CD8-positive, alpha-beta memory T cell (primary cell): Measurements from ENCODE around the gene SETDB2. TPM values are rescaled to one million over a fixed set of nuclear protein-coding genes. Genes with fewer than 3 reads are reported as not detected.
A peak's percentile ranks its signal among the peaks of the same experiment; 100 is the strongest.

ENCODE experiments used
- CTCF ChIA-PET: fragments of 350-600 bp; sonication (Branson Sonifier 250); formaldehyde crosslinking; loops from one replicate; lab custom pipeline; 2021; ENCODE audit warnings: antibody characterized with exemption; lab: Charles Lee
- POLR2A ChIA-PET: fragments of 350-600 bp; sonication (Branson Sonifier 250); formaldehyde crosslinking; loops from one replicate; lab custom pipeline; 2021; ENCODE audit warnings: antibody characterized with exemption; lab: Charles Lee
- DNase-seq, 5 donors: peaks; one replicate each; pipeline versions ENCODE4 v3.0.0 to v3.0.0-alpha.2; 2020 to 2022; ENCODE audit warnings: mixed read lengths in 1 of 5
- H3K27ac ChIP-seq: one replicate; pipeline ENCODE4 v1.7.0; 2013; ENCODE audit warnings: low read depth, mild to moderate bottlenecking, low read length, moderate library complexity
- H3K27me3 ChIP-seq: 2 replicates; pipeline ENCODE4 v1.7.0; 2013; ENCODE audit warnings: low read length, mild to moderate bottlenecking; ENCODE audit not compliant: insufficient read depth, poor library complexity, severe bottlenecking
- H3K36me3 ChIP-seq: 2 replicates; pipeline ENCODE4 v1.7.0; 2013; ENCODE audit warnings: mild to moderate bottlenecking, low read length, moderate library complexity; ENCODE audit not compliant: insufficient read depth
- H3K4me1 ChIP-seq: 2 replicates; pipeline ENCODE4 v1.7.0; 2013; ENCODE audit warnings: mild to moderate bottlenecking, low read length, moderate library complexity; ENCODE audit not compliant: insufficient read depth
- H3K4me3 ChIP-seq: 2 replicates; pipeline ENCODE4 v1.7.0; 2013; ENCODE audit warnings: mild to moderate bottlenecking, low read length
- H3K9me3 ChIP-seq: 2 replicates; pipeline ENCODE4 v1.7.0; 2013; ENCODE audit warnings: mild to moderate bottlenecking, low read length
- H3K27ac Mint-ChIP-seq, 8 donors: one replicate each; pipeline ENCODE4 v1.8.0; 2020 to 2021; ENCODE audit warnings: mixed read lengths in 8 of 8, mild to moderate bottlenecking in 6 of 8, inconsistent platforms in 3 of 8, moderate library complexity in 3 of 8
- H3K27me3 Mint-ChIP-seq, 2 donors: one replicate each; pipeline ENCODE4 v1.8.0; 2020 to 2021; ENCODE audit warnings: mixed read lengths in 2 of 2, mild to moderate bottlenecking in 1 of 2, moderate library complexity in 1 of 2
- H3K36me3 Mint-ChIP-seq, 3 donors: one replicate each; pipeline ENCODE4 v1.8.0; 2020 to 2021; ENCODE audit warnings: mixed read lengths in 3 of 3, inconsistent platforms in 1 of 3, mild to moderate bottlenecking in 1 of 3
- H3K4me1 Mint-ChIP-seq, 3 donors: one replicate each; pipeline ENCODE4 v1.8.0; 2020 to 2021; ENCODE audit warnings: mixed read lengths in 3 of 3, inconsistent platforms in 1 of 3, mild to moderate bottlenecking in 1 of 3
- H3K4me3 Mint-ChIP-seq, 7 donors: one replicate each; pipeline ENCODE4 v1.8.0; 2020 to 2021; ENCODE audit warnings: mixed read lengths in 7 of 7, mild to moderate bottlenecking in 6 of 7, moderate library complexity in 4 of 7, inconsistent platforms in 2 of 7
- H3K9me3 Mint-ChIP-seq, 5 donors: one replicate each; pipeline ENCODE4 v1.8.0; 2020 to 2022; ENCODE audit warnings: mixed read lengths in 5 of 5, mild to moderate bottlenecking in 3 of 5, moderate library complexity in 2 of 5, inconsistent platforms in 1 of 5
- polyA plus RNA-seq: library from polyadenylated mRNA; unstranded; fragments of 300-500 nt; fragmentation: Illumina TruSeq; gene quantifications from one replicate; pipeline ENCODE4 v1.2.3, GENCODE V29; 2021
- total RNA-seq, 2 experiments: library from RNA; stranded (reverse); gene quantifications; one replicate each; pipeline ENCODE4 v1.2.3, GENCODE V29; 2021

Gene SETDB2
- total and polyA plus RNA-seq, 3 experiments from 2014 or later, result 11.2 to 13.4 (median 13.1) TPM

DNA sequence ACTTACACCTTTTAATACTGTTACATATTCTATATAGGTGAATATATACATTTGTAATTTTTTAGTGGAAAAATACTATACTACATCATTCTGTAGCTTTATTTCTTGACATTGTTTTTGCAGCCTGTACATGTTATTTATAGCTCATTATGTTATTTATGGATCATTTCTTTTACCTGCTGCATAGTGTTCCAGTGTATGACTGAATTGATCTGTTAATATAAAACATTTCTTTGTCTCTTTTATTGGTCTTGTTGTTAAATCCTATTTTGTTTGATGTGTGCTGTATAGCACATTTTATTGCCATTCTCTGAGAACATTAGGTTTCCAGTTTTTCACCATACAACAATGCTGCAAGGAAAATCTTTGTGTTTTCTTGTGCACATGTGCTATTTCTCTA lies 2.4 kb downstream of the SETDB2 start:
- no peaks in the 10 kb centered on the region for H3K27me3 ChIP-seq
- peak overlapping the region; percentile 65 to 93 (median 89) for H3K27ac Mint-ChIP-seq
- DNase-seq, result no peak
- H3K4me1 ChIP-seq, result peaks cover 58% of the 10 kb centered on the region
- no peaks in the 10 kb centered on the region for H3K36me3 ChIP-seq
- peaks cover 0 to 18% (median 5%) of the 10 kb centered on the region in 3 donors for H3K36me3 Mint-ChIP-seq
- H3K27ac ChIP-seq, result no peak overlapping the region
- ChIA-PET CTCF (interaction anchor here (1.4 to 4.1 kb wide), 2 partner anchors 49 to 347 kb away, joined by 4 to 14 read pairs; partner anchors contain the start of gene PHF11), POLR2A (interaction anchor here (0.6 kb wide), 1 partner anchor 14 kb away, joined by 3 read pairs; no protein-coding TSS in a partner anchor)
- no peaks in the 10 kb centered on the region for H3K9me3 ChIP-seq
- no peak overlapping the region for H3K4me3 ChIP-seq
- H3K27me3 Mint-ChIP-seq, result peaks cover 0 to 3% of the 10 kb centered on the region in 2 donors
- peaks cover 0 to 2% (median 0%) of the 10 kb centered on the region in 5 donors for H3K9me3 Mint-ChIP-seq
- peak overlapping the region; percentile 57 to 90 (median 80) for H3K4me3 Mint-ChIP-seq
- peaks cover 61 to 78% (median 77%) of the 10 kb centered on the region in 3 donors for H3K4me1 Mint-ChIP-seq

DNA sequence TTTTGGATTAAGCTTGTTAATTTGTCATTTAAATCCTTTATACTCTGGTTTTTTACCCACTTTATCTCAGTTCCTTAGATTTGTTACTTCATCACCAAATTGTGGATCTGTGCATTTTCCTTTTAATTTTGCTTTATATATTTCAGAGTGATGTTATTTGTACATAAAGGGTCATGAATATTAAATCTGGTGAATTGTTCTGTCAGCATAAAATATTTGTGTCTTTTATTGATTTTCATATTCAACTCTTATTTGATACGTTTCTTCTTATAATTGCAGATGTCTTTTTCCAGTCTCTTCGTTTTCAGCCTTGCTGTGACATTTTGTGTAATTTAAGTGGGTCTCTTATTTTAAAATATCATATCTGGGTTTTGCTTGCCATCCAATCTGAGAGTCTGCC lies 4.7 kb downstream of the SETDB2 start:
- DNase-seq, result no peak
- H3K36me3 ChIP-seq, result no peaks in the 10 kb centered on the region
- Mint-ChIP-seq H3K27me3 (peaks cover 0 to 1% of the 10 kb centered on the region in 2 donors), H3K9me3 (peaks cover 0 to under 1% (median 0%) of the 10 kb centered on the region in 5 donors), H3K27ac (peak overlapping the region; percentile 29 to 92 (median 86)), H3K36me3 (peaks cover 3 to 28% (median 7%) of the 10 kb centered on the region in 3 donors), H3K4me1 (peaks cover 52 to 80% (median 79%) of the 10 kb centered on the region in 3 donors), H3K4me3 (peak overlapping the region in 2 of 7 donors; percentile 11 to 41)
- POLR2A ChIA-PET, result no interaction called here
- H3K9me3 ChIP-seq, result no peaks in the 10 kb centered on the region
- no peak overlapping the region for H3K4me3 ChIP-seq
- H3K27ac ChIP-seq, result no peak overlapping the region
- H3K4me1 ChIP-seq, result peaks cover 50% of the 10 kb centered on the region
- no peaks in the 10 kb centered on the region for H3K27me3 ChIP-seq
- CTCF ChIA-PET, result no interaction called here

DNA sequence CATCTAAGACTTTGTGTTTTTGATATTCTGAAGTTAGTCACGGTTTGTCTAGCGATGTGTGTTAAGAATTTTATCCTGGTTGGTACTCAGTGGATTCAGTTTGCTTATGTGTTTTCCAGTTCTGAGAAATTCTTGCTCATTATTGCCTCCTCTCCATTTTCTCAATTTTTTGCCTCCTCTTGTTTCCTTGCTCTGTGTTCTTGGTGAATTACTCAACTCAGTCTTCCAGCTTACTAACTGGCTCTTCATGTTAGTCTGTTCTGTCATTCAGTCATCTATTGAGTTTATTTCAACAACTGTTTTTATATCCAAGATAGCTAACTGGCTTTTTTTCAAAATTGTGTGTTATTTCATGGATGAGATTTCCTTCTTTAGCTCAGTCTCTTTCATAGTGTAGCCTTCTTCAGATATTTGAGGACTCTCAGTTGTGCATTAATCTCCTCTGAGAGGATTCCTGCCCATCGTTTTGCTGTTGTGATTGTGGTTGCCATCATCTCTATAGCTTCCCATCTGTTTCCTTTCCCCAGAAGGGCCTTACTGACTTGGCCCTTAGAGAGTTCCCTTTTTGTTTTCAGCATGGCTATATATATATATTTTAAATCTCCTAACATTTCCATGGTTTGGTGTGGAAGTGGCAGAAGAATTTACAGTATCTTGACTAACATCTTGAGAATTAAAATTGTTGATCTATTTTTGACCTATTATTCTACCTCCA lies 6.2 kb downstream of the SETDB2 start:
- ChIA-PET POLR2A (no interaction called here), CTCF (no interaction called here)
- H3K9me3 ChIP-seq, result no peaks in the 10 kb centered on the region
- H3K27me3 Mint-ChIP-seq, result no peaks in the 10 kb centered on the region
- H3K4me3 ChIP-seq, result no peak overlapping the region
- peaks cover 3 to 19% (median 7%) of the 10 kb centered on the region in 3 donors for H3K36me3 Mint-ChIP-seq
- H3K9me3 Mint-ChIP-seq, result no peaks in the 10 kb centered on the region
- peak overlapping the region in 4 of 7 donors; percentile 16 to 47 (median 29) for H3K4me3 Mint-ChIP-seq
- no peak for DNase-seq
- peaks cover 54 to 86% (median 84%) of the 10 kb centered on the region in 3 donors for H3K4me1 Mint-ChIP-seq
- H3K27me3 ChIP-seq, result no peaks in the 10 kb centered on the region
- H3K4me1 ChIP-seq, result peaks cover 60% of the 10 kb centered on the region
- H3K36me3 ChIP-seq, result no peaks in the 10 kb centered on the region
- no peak overlapping the region for H3K27ac ChIP-seq
- peak overlapping the region; percentile 15 to 89 (median 64) for H3K27ac Mint-ChIP-seq

DNA sequence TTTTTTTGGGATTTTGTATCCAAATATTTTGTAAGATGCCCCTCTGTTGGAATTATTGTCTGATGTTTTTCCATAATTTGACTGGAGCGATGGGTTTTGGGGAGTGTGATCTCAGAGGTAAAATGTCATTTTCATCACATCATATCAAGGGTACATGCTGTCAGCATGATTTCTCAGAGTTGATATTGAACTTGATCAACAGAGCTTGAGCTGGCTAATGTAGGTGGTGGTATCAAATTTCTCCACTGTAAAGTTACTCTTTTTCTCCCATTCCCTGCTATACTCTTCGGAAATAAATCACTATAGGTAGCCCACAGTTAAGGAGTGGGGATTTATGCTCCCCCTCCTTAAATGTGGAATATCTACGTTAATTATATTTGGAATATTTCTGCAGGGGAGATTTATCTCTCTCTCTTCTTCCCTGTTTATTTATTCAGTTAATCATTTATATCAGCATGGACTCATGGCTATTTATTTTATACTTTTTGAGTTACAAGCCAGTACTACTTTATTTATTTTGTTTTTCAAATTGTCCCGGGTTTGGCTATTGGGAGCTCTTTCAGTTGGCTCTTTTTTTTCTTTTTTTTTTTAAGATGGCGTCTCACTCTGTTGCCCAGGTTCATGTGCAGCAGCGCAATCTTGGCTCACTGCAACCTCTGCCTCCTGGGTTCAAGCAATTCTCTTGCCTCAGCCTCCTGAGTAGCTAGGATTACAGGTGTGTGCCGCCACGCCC lies 8.8 kb downstream of the SETDB2 start:
- Mint-ChIP-seq H3K27me3 (no peaks in the 10 kb centered on the region), H3K4me3 (peak overlapping the region in 1 of 7 donors; percentile 27), H3K27ac (peak overlapping the region in 1 of 8 donors; percentile 58), H3K36me3 (peaks cover 3 to 17% (median 7%) of the 10 kb centered on the region in 3 donors), H3K4me1 (peaks cover 40 to 73% (median 70%) of the 10 kb centered on the region in 3 donors), H3K9me3 (no peaks in the 10 kb centered on the region)
- no peak for DNase-seq
- Histone ChIP-seq H3K27ac (no peak overlapping the region), H3K4me3 (no peak overlapping the region), H3K27me3 (no peaks in the 10 kb centered on the region), H3K9me3 (no peaks in the 10 kb centered on the region), H3K4me1 (peaks cover 35% of the 10 kb centered on the region), H3K36me3 (no peaks in the 10 kb centered on the region)
- POLR2A ChIA-PET, result interaction anchor here (1.5 kb wide), 1 partner anchor 8 kb away, joined by 7 read pairs; the partner anchor contains the start of genes CAB39L and SETDB2
- CTCF ChIA-PET, result interaction anchor here (0.6 to 3.3 kb wide), 2 partner anchors 9 to 335 kb away, joined by 5 to 19 read pairs; partner anchors contain the start of genes CAB39L and SETDB2

DNA sequence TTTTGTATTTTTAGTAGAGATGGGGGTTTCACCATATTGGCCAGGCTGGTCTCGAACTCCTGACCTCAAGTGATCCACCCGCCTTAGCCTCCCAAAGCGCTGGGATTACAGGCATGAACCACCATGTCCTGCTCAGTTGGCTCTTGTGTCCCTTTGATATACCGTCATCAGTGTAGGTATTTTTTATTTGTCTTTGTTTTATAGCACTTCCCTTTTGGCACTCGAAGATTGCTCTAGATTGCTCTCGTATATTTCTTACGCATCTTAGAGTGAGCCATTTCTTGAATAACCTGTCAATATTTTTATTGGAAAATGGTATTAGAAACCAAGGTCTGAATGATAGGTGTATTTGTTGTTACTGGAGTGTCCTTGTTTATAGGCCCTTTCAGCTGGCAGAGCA lies 9.4 kb downstream of the SETDB2 start:
- Histone ChIP-seq H3K4me1 (peaks cover 30% of the 10 kb centered on the region), H3K36me3 (no peaks in the 10 kb centered on the region), H3K27ac (no peak overlapping the region), H3K27me3 (no peaks in the 10 kb centered on the region), H3K4me3 (no peak overlapping the region), H3K9me3 (no peaks in the 10 kb centered on the region)
- no peak for DNase-seq
- Mint-ChIP-seq H3K27ac (no peak overlapping the region), H3K27me3 (no peaks in the 10 kb centered on the region), H3K4me3 (no peak overlapping the region), H3K4me1 (peaks cover 36 to 70% (median 66%) of the 10 kb centered on the region in 3 donors), H3K36me3 (peaks cover 3 to 22% (median 9%) of the 10 kb centered on the region in 3 donors), H3K9me3 (no peaks in the 10 kb centered on the region)
- ChIA-PET POLR2A (interaction anchor here (1.5 kb wide), 1 partner anchor 9 kb away, joined by 7 read pairs; the partner anchor contains the start of genes CAB39L and SETDB2), CTCF (interaction anchor here (3.3 kb wide), 1 partner anchor 9 kb away, joined by 19 read pairs; the partner anchor contains the start of genes CAB39L and SETDB2)

DNA sequence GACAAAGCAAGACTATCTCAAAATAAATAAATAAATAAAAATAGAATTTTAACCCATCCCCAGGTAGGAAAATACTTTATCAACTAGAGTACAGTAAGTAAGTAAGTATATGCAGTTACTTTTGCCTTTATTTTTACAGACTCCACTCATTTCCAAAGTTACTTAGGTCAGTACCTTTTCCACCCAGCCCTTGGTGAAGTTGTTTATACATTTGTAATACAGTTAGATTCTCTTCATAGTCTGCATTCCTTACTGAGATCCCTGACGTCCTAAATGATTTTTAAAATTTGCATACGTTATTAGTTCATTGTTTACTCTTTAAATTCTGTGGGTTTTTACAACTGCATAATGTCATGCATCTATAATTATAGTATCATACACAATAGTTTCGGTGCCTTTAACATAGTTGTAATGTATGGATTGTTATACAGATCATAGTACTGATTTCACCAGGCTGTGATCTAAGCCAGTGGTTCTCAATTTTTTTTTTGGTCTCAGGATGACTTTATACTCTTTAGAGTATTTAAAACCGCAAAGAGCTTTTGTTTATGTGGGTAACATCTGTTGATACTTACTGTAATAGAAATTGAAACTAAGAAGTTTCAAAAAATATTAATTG lies 10.4 kb downstream of the SETDB2 start:
- DNase-seq, result peak in 1 of 5 donors; percentile 31
- H3K27ac Mint-ChIP-seq, result peak overlapping the region; percentile 11 to 88 (median 78)
- H3K4me3 ChIP-seq, result no peak overlapping the region
- H3K36me3 ChIP-seq, result no peaks in the 10 kb centered on the region
- H3K9me3 ChIP-seq, result no peaks in the 10 kb centered on the region
- peak overlapping the region; percentile 1 to 68 (median 55) for H3K4me3 Mint-ChIP-seq
- peaks cover 30 to 60% (median 58%) of the 10 kb centered on the region in 3 donors for H3K4me1 Mint-ChIP-seq
- H3K36me3 Mint-ChIP-seq, result peaks cover 3 to 23% (median 14%) of the 10 kb centered on the region in 3 donors
- no peaks in the 10 kb centered on the region for H3K9me3 Mint-ChIP-seq
- peak overlapping the region; percentile 27 for H3K27ac ChIP-seq
- no peaks in the 10 kb centered on the region for H3K27me3 Mint-ChIP-seq
- ChIA-PET POLR2A (interaction anchor here (0.9 to 1.5 kb wide), 5 partner anchors 10 to 41 kb away, joined by 3 to 8 read pairs (median 5); partner anchors contain the start of genes CAB39L, PHF11 and SETDB2), CTCF (interaction anchor here (3.3 kb wide), 1 partner anchor 10 kb away, joined by 19 read pairs; the partner anchor contains the start of genes CAB39L and SETDB2)
- no peaks in the 10 kb centered on the region for H3K27me3 ChIP-seq
- H3K4me1 ChIP-seq, result peaks cover 21% of the 10 kb centered on the region

DNA sequence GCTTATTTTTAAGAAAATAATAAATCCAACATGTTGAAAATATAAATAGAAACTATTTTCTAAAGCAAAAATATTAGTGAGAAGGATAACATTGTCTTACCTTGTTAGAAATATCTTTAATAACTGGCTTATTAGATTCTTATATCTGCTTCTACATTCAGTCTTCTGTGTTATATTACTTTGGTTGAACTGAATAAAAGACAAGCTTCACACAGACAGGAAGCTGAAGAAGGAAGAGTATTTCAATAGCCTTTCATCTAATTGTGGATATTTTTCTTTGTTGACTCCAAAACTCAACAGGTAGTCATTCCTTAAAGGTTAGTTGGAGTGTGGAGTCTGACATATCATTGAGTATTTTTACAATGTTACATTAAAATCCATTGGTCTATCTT lies 10.9 kb downstream of the SETDB2 start:
- no peak for DNase-seq
- no peak overlapping the region for H3K27ac ChIP-seq
- H3K27me3 ChIP-seq, result no peaks in the 10 kb centered on the region
- Mint-ChIP-seq H3K27ac (peak overlapping the region in 6 of 8 donors; percentile 4 to 82 (median 64)), H3K27me3 (no peaks in the 10 kb centered on the region), H3K4me1 (peaks cover 24 to 55% (median 53%) of the 10 kb centered on the region in 3 donors), H3K4me3 (peak overlapping the region; percentile 1 to 70 (median 22)), H3K36me3 (peaks cover 3 to 23% (median 11%) of the 10 kb centered on the region in 3 donors), H3K9me3 (no peaks in the 10 kb centered on the region)
- H3K4me1 ChIP-seq, result peaks cover 16% of the 10 kb centered on the region
- ChIA-PET POLR2A (interaction anchor here (0.7 to 1.5 kb wide), 5 partner anchors 10 to 131 kb away, joined by 3 to 5 read pairs (median 3); partner anchors contain the start of genes CAB39L, PHF11 and SETDB2), CTCF (interaction anchor here (3.3 kb wide), 1 partner anchor 11 kb away, joined by 19 read pairs; the partner anchor contains the start of genes CAB39L and SETDB2)
- no peaks in the 10 kb centered on the region for H3K36me3 ChIP-seq
- no peaks in the 10 kb centered on the region for H3K9me3 ChIP-seq
- H3K4me3 ChIP-seq, result no peak overlapping the region
